HG03575 (cell line): ENCODE results near the gene ENC1.
"Not testable (repeated sequence)": the region's sequence is repeated elsewhere in the genome, so short reads cannot be mapped to it uniquely, and the experiment has no call there.

ENCODE experiments used
- ATAC-seq: cut with Tn5 transposase; IDR thresholded peaks from one replicate; pipeline ENCODE4 v1.9.1; 2021; ENCODE audit not compliant: unreplicated experiment, insufficient number of reproducible peaks, low FRiP score; ENCODE audit errors: extremely low read depth

The ENC1 gene, protein sequence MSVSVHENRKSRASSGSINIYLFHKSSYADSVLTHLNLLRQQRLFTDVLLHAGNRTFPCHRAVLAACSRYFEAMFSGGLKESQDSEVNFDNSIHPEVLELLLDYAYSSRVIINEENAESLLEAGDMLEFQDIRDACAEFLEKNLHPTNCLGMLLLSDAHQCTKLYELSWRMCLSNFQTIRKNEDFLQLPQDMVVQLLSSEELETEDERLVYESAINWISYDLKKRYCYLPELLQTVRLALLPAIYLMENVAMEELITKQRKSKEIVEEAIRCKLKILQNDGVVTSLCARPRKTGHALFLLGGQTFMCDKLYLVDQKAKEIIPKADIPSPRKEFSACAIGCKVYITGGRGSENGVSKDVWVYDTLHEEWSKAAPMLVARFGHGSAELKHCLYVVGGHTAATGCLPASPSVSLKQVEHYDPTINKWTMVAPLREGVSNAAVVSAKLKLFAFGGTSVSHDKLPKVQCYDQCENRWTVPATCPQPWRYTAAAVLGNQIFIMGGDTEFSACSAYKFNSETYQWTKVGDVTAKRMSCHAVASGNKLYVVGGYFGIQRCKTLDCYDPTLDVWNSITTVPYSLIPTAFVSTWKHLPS

DNA sequence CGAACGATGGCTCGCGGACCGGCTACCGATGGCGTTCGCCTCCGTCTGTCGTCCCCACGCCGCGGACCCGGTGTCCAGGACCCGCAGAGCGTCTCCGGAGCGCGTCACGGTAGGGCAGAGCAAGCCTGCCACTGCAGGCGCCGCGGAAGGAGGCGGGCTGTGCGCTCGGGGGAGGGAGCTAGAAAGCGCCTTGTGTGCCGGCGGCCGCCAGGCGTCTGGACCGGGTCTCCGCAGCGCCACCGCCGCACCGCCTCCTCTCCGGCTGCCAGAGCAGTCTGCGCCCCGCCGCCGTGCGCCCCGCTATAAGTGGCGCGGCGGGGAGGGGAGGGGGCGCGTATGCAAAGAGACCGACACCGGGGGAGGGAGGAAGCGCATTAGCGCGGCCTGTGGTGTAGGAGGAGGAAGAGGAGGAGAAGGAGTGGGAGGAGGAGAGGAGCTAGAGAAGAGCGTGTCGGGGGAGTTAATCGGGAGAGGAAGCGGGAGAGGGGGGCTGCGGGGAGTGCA lies at the start of gene ENC1:
ENC1 (minus strand) TSS at position 279 of the 504 bp plus-strand sequence. CDS start 4,243 bp downstream, outside the sequence.
- peak; percentile 30 for ATAC-seq

DNA sequence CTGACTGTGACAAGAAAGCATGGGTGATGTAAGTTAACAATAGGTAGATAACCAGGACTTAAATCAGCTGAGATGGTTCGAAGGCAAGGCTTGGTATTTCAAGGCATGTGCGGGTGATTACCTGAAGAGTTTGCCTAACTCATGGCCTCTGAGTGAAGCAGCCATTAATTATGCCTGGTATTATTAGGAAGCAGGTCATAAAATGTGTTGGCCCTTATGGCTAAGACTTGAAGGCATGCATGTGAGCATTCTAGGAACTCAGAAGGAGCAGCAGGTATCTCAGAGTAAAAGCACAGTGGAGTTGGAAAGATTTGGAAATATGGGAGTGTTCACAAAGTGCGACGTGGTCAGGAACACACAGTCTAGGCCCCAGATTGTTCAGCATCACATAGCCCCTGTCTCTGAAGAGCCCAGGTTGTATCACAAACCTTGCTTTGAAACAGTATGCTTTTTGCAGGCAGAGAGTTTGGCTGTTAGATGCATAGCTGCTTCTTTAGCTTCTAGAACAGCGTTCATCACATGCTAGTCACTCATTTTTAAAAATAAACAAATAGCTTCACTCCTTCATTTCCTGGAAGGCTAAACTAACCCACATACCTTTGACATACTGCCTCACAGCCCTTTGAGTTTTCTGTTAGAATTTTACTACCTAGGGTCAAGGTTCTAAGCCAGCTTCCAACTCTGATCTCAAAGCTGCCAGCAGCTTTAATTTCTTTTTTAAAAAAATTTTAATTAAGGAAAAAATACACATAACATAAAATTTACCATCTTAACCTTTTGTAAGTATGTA lies 46.6 kb upstream of the ENC1 start:
- no peak for ATAC-seq

DNA sequence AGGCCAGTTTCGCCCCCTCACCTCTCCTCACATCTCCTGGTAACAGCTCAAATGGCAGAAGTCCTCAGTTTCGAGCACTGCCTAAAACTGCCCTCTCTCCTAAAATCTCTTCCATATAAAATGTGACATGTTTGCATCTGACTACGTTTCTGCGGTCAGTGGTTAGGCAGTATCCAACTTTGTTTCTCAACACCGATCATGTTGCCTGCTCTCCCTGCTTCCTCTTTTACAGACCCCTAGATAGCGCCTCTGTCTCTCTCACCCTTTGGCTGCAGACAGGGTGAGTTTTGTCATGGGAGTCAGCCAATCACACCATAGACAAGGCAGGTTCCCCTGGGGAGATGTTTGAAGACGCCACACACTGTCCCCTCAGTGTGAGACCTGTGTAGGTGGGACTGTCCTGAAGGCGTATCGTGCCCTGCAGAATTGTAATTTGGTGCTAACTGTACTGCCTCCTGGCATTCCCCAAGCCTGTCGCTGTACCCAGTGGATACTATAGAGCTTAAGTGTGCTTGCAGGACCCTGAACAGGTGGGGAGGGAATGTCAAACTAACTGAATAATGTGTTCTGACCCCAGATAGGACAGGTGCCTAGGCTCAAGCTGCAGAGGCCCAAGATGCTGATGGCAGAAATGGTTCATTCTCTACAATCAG lies 45.6 kb upstream of the ENC1 start:
- ATAC-seq: no peak

DNA sequence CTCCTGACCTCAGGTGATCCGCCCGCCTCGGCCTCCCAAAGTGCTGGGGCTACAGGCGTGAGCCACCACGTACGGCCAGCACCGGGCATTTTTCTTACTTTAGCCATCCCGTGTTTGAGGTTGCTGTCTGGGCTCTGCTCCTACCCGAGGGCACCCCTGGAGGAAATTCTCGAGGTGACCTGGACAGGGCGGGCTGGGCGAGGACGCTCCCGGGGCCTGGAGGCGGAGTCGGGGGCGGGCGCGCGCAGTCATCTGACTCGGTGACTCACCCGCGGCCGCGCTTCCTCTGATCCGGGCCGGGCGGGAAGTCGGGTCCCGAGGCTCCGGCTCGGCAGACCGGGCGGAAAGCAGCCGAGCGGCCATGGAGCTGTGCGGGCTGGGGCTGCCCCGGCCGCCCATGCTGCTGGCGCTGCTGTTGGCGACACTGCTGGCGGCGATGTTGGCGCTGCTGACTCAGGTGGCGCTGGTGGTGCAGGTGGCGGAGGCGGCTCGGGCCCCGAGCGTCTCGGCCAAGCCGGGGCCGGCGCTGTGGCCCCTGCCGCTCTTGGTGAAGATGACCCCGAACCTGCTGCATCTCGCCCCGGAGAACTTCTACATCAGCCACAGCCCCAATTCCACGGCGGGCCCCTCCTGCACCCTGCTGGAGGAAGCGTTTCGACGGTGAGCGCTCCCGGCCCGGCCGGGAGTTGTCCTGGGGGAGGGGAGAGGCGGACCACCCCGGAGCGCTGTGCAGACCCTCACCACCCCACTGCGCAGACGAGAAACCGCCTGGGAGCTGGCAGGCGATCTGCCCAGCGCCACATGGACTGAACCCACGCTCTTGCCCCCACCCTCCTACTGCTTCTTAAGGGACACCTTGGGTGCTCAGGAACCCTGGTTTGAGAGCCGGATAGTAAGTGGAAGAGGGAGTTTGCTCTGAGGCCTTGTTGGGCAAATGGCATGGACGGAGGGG lies 44.6 kb upstream of the ENC1 start, which contains the start of gene HEXB:
HEXB (plus strand) TSS at position 334 of the 952 bp plus-strand sequence; CDS start at position 362, 28 bp downstream.
- ATAC-seq: no peak

DNA sequence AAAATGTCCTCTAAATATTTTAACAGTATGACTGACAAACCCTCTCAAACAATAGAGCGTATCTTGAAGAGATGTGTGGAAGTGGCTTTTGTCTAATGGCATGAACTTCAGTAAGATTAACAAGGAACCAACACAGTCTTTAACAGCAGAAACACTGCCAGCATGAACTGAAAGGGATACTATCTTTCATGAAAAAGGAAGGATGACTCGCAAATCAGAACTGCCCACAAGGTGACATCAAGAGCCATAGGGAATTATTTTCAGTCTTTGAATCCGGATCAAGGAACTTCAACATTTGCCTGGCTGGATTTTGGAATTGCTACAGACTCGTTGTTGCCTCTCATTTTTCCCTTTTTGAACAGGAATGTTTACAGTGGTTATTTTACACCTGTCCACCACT lies 39.4 kb upstream of the ENC1 start:
- no peak for ATAC-seq

DNA sequence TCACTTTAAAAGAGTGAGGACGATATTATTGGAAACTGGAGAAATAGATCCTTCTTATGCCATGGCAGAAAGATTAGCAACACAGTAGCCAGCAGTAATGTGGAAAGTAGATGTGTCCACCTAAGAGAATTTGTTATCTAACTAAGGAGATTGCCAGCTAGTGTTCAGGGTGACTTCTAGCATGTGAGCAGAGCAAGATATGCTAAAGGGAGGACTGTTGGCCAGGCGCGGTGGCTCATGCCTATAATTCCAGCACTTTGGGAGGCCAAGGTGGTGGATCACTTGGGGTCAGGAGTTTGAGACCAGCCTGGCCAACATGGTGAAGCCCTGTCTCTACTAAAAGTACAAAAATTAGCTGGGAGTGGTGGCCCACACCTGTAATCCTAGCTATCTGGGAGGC lies 38.8 kb upstream of the ENC1 start:
- ATAC-seq: not testable (repeated sequence)

DNA sequence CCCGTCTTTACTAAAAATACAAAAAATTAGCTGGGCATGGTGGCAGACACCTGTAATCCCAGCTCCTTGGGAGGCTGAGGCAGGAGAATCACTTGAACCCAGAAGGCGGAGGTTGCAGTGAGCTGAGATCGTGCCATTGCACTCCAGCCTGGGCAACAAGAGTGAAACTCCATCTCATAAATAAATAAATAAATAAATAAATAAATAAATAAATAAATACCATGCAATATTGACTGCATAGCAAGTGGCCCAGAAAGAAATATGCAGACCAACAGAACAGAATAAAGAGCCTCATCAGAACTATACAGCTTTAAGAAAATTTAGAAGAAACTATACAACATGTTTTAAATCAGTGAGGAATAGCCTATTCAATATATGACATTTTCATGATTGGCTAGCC lies 37.6 kb upstream of the ENC1 start:
- not testable (repeated sequence) for ATAC-seq

DNA sequence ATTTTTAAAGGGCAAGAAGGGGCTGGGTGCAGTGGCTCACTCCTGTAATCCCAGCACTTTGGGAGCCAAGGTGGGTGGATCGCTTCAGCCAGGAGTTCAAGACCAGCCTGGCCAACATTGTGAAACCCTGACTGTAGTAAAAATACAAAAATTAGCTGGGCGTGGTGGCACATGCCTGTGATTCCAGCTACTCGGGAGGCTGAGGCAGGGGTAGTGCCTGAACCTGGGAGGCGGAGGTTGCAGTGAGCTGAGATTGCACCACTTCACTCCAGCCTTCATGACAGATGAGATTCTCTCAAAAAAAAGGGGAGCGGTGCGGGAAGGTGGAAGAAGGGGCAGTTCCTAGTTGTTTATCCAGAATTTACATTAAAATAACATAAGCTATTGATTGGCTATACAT lies 35.9 kb upstream of the ENC1 start:
- ATAC-seq: not testable (repeated sequence)

DNA sequence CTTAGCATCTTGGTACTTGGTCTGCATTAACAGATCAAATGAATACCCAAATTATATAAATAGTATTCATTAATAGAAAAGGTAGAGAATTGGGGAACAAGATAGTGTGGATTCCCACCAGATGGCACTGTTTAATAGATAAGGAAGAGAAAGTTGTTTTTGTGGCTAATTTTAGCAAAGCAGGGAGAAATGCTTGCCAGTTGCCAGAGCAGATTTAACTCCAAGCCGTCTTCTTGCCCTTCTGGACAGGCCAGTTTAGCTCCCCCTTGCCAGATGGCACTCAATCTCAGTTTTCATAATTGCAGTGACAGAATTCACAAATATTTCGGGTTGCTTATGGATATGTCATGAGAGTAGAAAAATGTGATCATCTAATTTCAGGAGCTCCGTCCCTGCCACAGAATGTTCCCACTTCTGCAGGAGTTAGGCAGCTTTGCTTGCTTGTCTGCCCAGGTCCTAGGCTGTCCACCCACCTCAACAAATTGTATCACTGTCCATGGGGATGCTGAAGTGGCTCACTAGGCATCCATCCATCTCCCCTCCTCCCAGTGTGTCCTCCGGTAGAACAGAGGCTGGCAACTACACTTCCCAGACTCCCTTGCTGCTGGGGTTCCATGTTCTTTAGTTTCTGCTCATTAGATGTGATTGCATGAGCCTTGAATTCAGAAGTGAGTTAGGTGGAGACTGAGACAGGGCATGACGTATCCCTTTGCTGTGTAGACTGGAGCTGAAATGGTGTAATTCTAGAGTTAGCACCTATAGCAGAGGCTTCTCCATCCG lies 32.7 kb upstream of the ENC1 start:
- no peak for ATAC-seq

DNA sequence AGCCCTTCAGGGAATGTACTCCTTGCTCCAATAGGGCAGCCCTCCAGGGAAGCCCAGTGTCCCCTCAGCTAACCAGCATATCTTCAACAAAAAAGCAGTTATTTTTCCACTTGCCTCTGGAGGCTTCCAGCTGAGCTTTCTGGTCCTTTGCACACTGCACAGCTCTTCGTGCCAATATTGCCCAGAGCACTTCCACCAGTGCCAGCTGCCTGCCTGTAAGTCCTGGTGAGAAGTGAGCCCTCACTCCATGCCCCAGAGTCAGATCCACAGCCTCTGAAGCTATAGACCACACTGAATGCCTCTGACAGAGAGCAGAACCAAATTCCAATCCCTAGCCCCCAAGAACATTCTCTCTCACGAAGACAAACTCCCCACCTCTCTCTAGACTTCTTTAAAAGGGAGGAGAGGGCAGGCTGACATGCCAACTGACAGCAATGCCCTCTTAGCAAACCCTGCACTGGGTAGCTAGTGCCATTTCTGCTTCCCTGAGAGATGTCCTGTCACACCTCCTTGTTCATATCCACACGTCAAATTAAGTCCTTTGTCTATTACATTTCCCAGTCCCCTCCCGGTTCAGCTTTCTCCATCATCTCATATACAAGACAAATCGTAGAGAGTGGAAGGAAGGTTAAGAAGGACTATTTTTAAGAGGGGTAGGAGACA lies 31.8 kb upstream of the ENC1 start:
- ATAC-seq: no peak

DNA sequence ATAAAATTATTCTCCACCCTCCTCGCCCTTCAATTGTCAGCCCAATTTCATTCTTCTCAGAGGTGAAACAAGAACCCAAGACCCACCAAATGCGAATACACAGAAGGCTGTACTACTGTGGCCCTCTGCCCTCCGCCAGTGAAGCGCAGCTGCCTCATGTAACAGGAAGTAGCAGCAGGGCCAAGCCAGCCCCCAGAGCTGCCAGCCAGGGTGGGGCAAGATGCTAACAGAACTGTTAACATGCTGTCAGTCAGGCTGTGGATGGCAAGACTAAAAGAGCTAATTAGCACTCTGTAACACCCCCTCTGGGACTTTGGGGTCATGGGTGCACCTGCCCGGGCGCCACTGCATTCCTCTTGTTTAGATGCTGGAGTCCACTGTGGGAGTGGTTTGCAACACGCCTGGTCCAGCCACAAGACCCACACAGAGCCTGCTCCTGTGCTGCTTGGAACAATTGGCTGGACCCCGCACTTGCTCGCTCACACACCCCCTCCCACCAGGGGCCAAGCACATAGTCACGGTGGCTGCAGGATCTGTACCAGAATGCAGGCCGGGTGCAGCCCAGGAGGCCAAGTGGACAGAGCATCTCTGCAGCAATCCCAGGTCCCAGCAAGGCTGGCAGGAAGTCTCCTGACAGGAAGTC lies 30.0 kb upstream of the ENC1 start:
- no peak for ATAC-seq

DNA sequence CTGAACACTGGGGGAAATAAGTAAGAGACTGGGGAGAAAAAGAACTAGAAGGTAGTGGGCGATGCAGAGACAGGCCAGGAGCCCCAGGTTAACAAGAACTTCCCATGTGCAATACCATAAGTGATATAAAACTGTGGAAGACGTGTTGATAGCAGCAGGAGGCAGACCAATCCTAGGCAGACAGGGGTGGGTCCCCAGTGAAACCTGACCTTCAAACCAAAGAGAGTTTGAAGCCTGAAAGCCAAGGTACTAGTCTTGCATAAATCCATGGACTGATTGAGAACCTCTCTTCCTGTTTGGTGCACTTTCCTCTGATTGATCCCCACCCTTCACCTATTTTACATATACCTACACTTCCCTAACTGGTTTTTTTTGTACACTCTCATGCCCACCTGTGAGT lies 29.3 kb upstream of the ENC1 start:
- no peak for ATAC-seq

DNA sequence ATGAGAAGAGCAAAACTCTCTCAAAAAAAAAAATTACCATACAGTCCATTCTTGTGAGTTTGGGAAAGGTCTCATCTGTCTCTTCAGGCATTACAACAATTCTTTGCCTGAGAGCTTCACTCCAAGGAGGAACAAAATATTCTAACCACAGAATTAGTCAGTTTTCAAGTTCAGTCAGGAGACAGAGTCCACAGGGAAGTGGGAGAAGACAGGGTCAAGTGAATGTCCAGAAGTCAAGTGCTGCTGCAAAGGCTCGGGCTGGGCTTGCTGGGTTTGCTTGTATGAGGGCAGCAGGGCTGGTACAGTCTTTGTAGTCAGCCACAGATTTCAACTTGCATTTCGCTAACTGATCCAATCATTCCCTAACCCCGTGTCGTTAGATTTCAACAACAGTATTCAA lies 26.9 kb upstream of the ENC1 start:
- ATAC-seq: no peak

DNA sequence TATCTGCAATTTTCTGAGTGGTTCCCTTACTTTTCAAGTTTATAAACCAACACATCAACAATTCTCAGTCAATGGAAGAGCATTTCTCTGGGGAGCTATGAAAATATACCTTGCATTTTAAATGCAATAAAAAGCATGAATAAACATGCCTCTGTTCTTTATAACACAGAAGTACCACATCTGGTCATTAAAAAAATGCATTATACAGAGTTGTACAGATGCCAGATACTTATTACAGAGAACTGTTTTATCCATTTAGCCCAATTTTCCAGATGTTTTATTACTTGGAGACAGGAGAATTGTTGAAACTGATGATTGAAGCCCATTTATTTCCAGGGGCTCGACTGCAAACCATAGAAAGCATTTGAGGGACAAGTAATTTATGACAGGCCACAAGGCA lies 25.3 kb upstream of the ENC1 start:
- ATAC-seq: no peak

DNA sequence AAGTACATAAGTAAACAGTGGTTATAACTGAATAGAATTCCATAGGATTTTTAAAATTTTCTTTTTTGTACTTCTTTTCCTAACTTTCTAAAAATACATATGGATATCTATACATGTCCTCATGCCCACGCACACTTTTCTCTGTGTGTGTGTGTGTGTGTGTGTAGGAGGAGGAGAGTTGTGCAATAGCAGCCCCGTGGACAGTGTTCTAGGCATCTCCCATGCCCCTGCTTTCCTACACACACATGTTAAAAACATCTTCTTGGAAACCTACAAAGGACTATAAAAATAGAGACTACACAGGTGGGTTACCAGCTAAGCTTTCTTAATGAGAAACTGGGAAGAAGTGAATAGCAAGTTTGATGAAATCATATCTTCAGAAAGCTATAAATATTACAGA lies 24.7 kb upstream of the ENC1 start:
- no peak for ATAC-seq

DNA sequence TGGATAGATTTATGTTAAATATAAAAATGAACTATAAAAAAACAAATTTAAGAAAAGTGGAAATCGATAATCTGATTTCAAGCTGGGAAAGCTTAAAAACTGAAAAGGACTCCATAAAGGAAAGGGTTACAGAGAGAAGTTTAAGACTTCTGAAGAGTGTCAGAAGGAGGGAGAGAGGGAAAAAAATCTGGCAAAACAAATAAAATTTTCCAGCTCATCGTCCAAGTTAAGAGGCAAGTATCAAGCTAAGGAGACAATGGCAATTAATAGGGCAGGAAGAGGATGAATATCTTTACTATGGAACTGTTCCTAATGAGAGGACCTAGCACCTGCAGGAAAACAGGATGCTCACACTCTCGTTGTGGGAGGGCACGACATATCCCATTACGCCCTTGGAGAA lies 24.0 kb upstream of the ENC1 start:
- no peak for ATAC-seq
